HG02610 (cell line): ENCODE measurements around the gene ERP27.

Experiments used
- ATAC-seq: cut with Tn5 transposase; IDR thresholded peaks from one replicate; pipeline ENCODE4 v1.9.1; 2021; ENCODE audit warnings: mild to moderate bottlenecking, moderate library complexity; ENCODE audit not compliant: unreplicated experiment

ERP27 gene

DNA sequence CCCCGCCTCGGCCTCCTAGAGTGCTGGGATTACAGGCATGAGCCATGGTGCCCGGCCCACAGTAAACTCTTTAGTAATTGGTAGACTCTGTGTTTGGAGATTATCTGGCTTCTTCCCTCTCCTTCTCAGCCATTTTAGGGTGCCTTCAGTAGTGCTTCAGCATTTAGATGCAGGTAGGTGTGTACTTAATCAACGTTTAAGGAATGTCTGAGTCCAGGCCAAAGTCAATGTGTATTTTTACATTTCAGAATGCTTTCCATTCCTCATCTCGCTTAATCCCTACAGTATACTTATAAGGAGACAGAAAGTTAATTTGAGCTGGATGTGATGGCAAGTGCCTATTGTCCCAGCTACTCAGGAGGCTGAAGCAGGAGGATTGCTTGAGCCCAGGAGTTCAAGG, 32.2 kb downstream of the ERP27 start:
- no peak for ATAC-seq

DNA sequence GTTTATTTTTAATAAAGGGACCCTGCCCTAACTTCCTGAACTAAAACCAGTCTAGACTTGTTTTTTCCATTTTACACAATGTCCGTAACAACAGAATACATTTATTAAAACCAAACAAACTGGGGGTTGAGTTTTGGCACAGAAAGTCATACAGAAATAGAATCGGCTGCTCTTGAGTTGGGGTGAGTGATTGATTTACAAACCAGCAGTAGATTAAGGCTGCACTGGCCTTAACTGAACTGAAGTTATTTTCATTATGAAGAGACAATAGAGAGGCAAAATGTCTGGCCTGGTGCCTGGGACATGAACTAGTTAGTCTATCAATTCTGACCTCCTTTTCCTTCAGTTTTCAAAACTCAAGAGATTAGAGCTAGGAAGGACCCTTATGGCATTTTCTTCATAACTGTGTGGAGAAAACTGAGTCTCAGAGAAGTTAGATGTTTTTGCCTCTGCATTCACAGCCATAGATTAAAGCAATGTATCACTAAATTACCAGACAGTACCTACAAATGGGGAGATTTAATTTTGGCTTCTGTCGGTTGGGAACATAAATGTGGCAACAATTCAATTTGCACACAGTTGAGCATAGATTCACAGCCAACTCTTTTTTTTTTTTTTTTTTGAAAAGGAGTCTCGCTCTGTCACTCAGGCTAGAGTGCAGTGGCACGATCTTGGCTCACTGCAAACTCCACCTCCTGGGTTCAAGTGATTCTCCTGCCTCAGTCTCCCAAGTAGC, 32.9 kb downstream of the ERP27 start:
- no peak for ATAC-seq

DNA sequence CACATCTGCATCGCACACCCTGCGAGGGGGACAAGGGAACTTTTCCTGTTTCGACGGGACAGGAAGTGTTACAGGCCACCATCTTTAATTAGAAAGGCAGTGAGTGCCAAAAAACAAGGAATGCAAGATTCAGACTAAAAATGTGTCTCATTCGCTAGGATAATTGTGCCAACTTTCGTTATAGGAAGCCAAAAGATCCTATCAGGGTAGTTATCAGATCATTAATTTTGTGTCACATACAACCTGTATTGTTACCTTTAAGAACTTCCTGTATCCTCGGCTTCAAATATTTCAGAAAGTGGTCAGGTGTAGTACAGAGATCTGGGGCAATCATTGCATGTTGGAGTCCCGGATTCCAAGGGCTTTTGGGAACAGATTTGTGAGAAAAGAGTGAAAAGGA, 33.5 kb downstream of the ERP27 start:
- no peak for ATAC-seq

GRCh38 chr12:14903386-14904098, 34.8 kb downstream of the ERP27 start:
- no peak for ATAC-seq

GRCh38 chr12:14902465-14902864, 35.9 kb downstream of the ERP27 start:
- no peak for ATAC-seq

DNA sequence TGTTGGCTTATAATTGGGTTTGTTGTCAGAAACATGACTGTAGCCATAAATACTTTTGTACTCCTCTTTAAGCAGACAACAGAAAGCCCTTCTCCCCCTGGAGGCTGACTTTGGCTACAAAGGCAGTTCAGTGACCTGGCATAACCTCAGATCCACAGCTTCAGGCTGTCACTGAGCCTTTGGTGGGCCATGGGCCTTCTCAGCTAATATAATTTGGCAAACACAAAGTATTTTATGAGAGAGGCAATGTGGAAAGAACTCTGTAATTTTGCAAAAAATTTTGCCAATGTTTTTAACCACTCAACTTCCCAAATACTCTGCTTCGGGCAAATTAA, 37.1 kb downstream of the ERP27 start:
- no peak for ATAC-seq

DNA sequence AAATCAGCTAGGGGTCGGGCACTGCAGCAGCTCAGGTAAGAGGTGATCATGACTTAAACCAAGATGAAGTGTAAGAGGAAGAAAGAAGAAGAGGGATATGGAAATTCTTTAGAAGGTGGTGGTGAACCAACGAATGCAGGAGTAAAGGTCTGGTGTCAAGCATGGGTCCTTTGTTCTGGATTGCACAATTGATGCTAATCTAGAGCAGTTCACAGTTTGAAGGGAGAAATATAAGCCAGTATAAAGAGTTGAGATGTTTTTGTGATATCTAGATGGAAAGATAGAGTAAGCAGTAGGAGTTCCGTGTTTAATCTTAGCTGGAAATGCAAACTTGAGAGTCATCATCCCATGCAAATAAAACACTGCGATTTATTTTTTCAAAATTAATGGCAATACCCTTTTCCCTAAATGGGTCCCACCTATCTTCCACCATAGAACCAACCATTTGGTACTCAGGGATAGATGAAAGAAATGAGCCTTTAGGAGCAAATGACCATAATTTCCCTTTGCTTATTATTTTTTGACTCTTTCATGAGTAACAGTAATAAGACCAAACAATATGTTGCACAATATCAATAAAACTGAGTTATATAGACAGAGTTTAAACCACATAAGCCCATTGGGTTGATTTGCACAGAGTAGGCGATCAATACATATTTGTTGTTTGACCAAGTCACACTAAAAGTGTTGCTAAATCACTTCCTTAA, 37.7 kb downstream of the ERP27 start:
- no peak for ATAC-seq

DNA sequence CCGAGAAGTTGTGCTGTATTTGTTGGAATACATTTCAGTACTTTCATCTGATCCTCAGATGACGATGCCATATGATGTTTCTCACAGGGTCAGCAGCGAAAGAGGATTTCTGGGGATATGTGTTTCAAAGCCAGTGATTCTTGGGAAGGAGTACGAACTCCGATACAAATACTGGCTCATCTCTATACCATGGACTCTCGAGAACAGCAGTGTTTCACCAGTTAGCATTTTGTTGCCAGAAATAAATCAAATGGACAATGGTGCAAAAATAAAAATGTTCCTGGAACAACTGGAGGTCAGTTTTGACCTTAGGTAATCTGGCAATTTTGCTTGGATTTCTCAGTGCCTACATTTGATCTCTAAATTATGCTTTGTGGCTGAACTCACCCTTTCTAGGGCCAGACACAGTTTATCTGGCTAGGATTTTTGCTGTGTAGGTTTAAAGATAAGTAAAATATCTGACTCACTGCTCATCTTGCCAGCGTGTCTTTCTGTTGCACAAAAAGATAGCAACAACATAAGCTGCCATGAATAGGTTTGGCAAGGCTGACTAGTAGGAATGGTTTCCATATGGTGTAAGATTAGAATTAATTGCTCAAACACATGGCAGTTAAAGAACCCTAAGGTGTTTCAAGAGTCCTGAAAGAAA, 41.7 kb downstream of the ERP27 start:
- no peak for ATAC-seq

DNA sequence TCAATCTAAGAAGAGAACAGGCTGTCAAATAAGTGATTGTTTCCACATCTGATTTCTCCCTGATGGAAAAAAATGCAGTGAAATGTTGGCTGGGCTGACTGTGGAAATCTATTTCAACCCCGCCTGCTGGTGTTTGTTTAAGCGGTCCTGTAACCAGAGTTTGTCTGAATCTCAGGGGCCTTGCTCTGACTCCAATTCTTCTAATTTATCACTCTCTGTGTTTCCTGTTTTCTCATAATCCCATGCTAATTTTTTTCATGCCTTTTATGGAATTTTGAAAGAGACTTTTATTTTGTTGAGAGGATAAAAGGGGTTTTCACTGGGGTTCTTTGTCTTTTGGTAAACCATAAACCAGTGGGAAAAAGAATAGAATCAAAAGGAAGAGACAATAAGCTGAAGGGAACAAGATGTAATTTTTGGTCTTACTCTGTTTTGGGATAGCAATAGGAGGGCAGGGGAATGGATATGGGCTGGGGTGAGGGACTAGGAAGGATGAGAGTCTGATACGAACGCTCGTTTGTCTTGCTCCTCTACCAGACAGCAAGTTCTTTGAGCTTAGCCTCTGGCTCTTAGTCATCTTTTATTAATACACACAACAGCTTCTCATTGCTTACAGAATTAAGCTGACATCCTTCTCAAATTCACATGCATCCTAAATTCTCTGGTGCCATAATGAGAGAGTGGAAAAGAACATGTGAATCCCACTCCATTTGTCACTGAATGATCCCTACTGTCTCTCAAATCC, 44.7 kb downstream of the ERP27 start:
- no peak for ATAC-seq

- ATAC-seq: no peak
These were observed 45.4 kb downstream of the ERP27 start for GRCh38 chr12:14892726-14893505.

GRCh38 chr12:14890701-14891100, 47.6 kb downstream of the ERP27 start:
- no peak for ATAC-seq

DNA sequence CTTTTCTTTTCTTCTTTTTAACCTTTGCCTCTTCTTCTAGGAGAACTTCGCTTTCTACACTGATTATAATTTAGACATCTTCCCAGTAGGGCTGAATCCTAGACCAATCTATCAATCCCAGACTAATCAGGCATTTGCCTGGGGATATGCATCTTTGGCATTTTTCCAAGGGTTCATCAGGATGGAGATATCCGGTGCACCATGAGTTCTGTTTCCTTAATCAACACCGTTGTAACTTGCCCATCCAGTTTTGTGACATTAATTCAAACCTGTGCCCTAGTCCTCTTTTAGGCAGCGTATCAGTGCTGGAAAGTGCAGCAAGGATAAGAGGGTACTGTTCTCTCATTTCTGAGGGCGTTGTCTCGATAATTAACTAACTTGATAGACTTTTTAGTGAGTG, 52.1 kb downstream of the ERP27 start:
- ATAC-seq: no peak

GRCh38 chr12:14885718-14886221, 52.6 kb downstream of the ERP27 start, which contains the start of gene MGP:
TSS of gene MGP (minus strand) at chr12:14885854. CDS start at chr12:14885791, 63 bp downstream.
- no peak for ATAC-seq

DNA sequence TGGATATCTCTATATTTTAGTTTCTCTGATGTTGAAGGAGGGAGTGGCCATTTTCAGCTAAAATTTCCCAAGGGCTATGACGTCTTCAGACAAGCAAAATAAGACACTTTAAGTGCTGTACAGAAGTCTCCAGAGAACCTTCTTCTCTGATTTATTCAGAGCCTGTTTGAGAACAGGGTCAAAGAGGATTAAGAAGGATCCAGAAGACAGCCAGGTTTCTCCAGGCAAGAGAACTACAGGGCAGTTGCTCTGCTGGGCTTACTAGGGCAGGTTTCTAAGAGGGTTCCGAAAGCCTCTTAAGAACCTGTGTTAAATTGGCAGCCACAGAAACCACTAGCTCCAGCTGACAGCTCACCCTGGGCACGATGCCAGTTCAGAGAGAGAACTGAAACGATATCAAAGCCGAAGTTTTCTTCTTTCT, 53.9 kb downstream of the ERP27 start:
- ATAC-seq: peak; percentile 95

DNA sequence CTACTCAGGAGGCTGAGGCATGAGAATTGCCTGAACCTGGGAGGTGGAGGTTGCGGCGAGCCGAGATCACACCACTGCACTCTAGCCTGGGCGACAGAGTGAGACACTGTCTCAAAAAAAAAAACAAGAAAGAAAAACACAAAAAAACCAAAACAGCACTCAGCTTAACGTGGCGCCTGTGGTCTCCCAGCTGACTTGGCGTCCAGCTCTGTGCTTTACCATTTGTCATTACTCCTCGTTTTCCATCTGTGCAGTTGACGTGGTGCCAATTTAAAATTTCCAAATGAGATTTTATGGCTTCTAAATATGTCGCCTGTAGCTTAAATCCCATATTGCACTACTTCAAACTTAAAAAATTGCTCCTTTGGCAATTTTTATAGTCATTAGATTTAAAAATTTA, 54.7 kb downstream of the ERP27 start:
- no peak for ATAC-seq

GRCh38 chr12:14880890-14881453, 57.4 kb downstream of the ERP27 start:
- ATAC-seq: no peak

DNA sequence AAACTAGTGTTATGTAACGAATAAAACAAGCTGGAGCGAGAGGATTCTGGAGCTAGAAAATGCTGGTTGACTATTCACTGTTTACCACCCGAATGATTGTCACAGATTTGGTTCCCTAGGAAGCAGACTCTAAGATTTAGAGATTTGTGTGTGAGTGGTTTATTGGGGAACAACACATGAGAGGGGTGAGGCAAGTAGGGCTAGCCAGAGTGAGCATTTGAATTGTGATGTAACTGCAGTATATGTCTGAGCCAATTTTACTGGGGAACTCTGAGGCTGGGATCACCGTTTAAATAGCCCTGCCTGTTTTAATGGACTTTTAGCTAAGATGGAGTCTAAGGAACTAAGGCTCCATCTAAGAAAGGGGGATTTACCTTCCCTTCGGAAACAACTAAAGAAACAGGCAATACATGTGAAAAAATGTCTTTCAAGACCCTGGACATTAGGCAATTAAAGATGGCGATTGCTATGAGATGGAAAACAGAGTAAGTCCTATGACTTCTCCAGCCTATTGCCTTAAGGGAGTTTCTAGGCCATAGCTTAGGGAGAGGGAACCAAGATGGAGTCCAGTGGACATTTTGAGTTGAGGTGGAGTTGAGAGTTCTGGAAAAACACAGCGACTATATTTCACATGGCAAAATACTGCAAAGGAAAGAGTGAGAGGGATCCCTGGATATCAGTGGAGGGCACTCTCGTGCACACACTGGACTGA, 59.0 kb downstream of the ERP27 start:
- ATAC-seq: no peak

DNA sequence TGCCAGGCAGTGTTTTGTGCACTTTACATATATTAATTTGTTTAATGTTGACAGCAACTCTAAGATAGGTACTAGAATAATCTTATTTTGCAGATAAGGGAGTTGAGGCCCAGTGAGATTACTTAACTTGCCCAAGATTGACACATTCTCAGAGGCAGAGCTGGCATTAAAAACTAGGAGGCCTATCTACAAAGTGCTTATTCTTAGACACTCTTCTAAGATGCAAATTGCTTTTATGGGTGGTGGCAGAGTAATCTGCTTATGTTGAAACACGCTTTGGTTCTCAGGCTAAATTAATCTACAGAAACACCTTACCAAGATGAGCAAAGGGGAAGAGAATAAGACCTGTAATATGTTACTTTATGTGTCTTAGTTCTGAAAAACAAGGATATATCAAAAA, 59.8 kb downstream of the ERP27 start:
- ATAC-seq: no peak

DNA sequence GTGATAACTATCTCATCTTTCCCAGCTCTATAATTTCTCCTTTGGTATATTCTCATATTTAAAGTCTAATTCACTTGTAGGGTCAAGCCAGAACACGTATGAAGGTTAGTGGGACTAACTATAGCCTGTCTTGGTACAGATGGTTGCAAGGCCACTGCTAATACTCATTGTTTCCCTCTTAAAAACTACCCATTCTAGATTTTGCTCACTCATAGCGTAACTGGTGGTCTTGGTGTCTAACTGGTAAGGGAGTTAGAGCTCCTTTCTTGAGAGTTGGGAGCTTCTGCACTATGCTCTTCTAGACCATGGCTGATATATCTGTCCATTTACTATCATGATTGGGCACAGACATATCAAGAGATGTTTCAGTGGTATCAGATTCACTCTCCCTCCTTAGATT, 61.5 kb downstream of the ERP27 start:
- ATAC-seq: no peak
